ENCODE results near the gene PSMF1. TPM values are rescaled to one million over a fixed set of nuclear protein-coding genes. Genes with fewer than 3 reads are reported as not detected.

The PSMF1 gene
- total and polyA plus RNA-seq, 2 of the 4 experiments (the other 2 are of a cell fraction), result 93.6 to 109 TPM

GRCh38 chr20:1204576-1204975 is 86.2 kb downstream of the PSMF1 start:
- dilution Hi-C loops (cut with HindIII; ENCODE audit: low sequenced_read_pairs, unreplicated experiment), result no loop called here
- Histone ChIP-seq H3K4me3 (ENCODE audit: insufficient read depth, low read depth, low read length) (no peak overlapping the region), H3K23ac (ENCODE audit: low read depth, low read length) (no peak overlapping the region), H3K9ac (ENCODE audit: low read depth, low read length) (no peak overlapping the region), H3K4ac (ENCODE audit: low read depth, low read length) (no peak overlapping the region), H3K9me3 (ENCODE audit: control insufficient read depth, insufficient read depth, low read length) (0 out of 2 replicates have a peak, but pooled peaks cover 2% of the 10 kb centered on the region), H3K18ac (ENCODE audit: low read depth, low read length) (no peak overlapping the region), H3K27me3 (ENCODE audit: control insufficient read depth, insufficient read depth, low read length) (peaks cover 54% of the 10 kb centered on the region), H4K20me1 (ENCODE audit: insufficient read depth, low read length) (no peaks in the 10 kb centered on the region), H3K27ac (ENCODE audit: insufficient read depth, low read length) (no peak overlapping the region), H3K79me1 (ENCODE audit: low read depth in 1 of 2, low read length in 2 of 2) (no peaks in the 10 kb centered on the region), H3K4me2 (ENCODE audit: low read depth, low read length) (no peak overlapping the region), H3K36me3 (ENCODE audit: control insufficient read depth, insufficient read depth, low read length) (no peaks in the 10 kb centered on the region), H3K9me1 (ENCODE audit: insufficient read depth, low read length) (0 out of 2 replicates have a peak, but pooled peaks cover 3% of the 10 kb centered on the region), H2BK15ac (ENCODE audit: low read depth, low read length) (no peak overlapping the region), H3K14ac (replicated peaks; ENCODE audit: low read depth, low read length) (no peak overlapping the region), H4K5ac (ENCODE audit: low read depth, low read length) (no peak overlapping the region), H3K4me1 (ENCODE audit: control insufficient read depth, insufficient read depth, low read length) (no peaks in the 10 kb centered on the region), H2AK5ac (ENCODE audit: low read depth, low read length) (no peak overlapping the region), H4K91ac (ENCODE audit: insufficient read depth, low read depth, low read length) (no peak overlapping the region), H2BK120ac (ENCODE audit: low read depth, low read length) (no peak overlapping the region), H3K56ac (ENCODE audit: extremely low read depth, insufficient read depth, low read length) (no peak overlapping the region), H4K8ac (ENCODE audit: low read depth in 2 of 2, low read length in 2 of 2) (no peak overlapping the region), H2BK5ac (ENCODE audit: low read depth, low read length, poor library complexity, severe bottlenecking) (no peak overlapping the region), H2AFZ (replicated peaks; ENCODE audit: low read length, poor library complexity) (no peak overlapping the region), H2BK20ac (ENCODE audit: low read depth, low read length) (no peak overlapping the region), H2AK9ac (replicated peaks; ENCODE audit: low read depth, low read length, poor library complexity) (no peak overlapping the region)
- ChIA-PET CTCF (no interaction called here), POLR2A (ENCODE audit: unreplicated experiment) (no interaction called here)
- DNase-seq (no peak), ATAC-seq (ENCODE audit: low read depth) (no peak)
- TF ChIP-seq POLR2A (IDR thresholded peaks at IDR 0.05; ENCODE audit: low read depth, low read length) (no peak), MAZ (IDR thresholded peaks at IDR 0.05; ENCODE audit: borderline replicate concordance, low read depth, low read length) (no peak), RAD21 (IDR thresholded peaks at IDR 0.05; ENCODE audit: low read length) (no peak), MXI1 (IDR thresholded peaks at IDR 0.05; ENCODE audit: borderline replicate concordance, low read depth, low read length) (no peak), CEBPB (IDR thresholded peaks at IDR 0.05; ENCODE audit: low read depth, low read length) (no peak), RFX5 (IDR thresholded peaks at IDR 0.05; ENCODE audit: low read depth, low read length) (no peak)
- TF ChIP-seq, protein P1, sequence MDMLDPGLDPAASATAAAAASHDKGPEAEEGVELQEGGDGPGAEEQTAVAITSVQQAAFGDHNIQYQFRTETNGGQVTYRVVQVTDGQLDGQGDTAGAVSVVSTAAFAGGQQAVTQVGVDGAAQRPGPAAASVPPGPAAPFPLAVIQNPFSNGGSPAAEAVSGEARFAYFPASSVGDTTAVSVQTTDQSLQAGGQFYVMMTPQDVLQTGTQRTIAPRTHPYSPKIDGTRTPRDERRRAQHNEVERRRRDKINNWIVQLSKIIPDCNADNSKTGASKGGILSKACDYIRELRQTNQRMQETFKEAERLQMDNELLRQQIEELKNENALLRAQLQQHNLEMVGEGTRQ (IDR thresholded peaks at IDR 0.05; ENCODE audit: low read depth, low read length), result no peak
- TF ChIP-seq, protein P2, sequence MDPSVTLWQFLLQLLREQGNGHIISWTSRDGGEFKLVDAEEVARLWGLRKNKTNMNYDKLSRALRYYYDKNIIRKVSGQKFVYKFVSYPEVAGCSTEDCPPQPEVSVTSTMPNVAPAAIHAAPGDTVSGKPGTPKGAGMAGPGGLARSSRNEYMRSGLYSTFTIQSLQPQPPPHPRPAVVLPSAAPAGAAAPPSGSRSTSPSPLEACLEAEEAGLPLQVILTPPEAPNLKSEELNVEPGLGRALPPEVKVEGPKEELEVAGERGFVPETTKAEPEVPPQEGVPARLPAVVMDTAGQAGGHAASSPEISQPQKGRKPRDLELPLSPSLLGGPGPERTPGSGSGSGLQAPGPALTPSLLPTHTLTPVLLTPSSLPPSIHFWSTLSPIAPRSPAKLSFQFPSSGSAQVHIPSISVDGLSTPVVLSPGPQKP (IDR thresholded peaks at IDR 0.05; ENCODE audit: borderline replicate concordance, low read depth, low read length), result no peak
- in situ Hi-C loops (cut with MboI; ENCODE audit: low sequenced_read_pairs), result no loop called here
- no TSS peak for BruUV-seq (replicated peaks)
- intact Hi-C loops (cut with micrococcal nuclease), result no loop called here
- no CpG with 5 or more reads among the region's 2 CpGs for WGBS, 2 experiments (ENCODE audit: extremely low coverage in 2 of 2, insufficient read length in 1 of 2)

Data from IMR-90 (cell line).